Activated CD4-positive, CD25-positive, alpha-beta regulatory T cell treated with anti-CD3 and anti-CD28 coated beads, Interleukin-2, amount 50 U/mL, for 16 hours (primary cell): ENCODE data around the gene PRELID2.
"Not testable (repeated sequence)": the region's sequence is repeated elsewhere in the genome, so short reads cannot be mapped to it uniquely, and the experiment has no call there.

Experiments used
- DNase-seq: peaks from one replicate; pipeline ENCODE4 v3.0.0-alpha.2; 2020; ENCODE audit warnings: low read depth, low spot score

Gene PRELID2

DNA sequence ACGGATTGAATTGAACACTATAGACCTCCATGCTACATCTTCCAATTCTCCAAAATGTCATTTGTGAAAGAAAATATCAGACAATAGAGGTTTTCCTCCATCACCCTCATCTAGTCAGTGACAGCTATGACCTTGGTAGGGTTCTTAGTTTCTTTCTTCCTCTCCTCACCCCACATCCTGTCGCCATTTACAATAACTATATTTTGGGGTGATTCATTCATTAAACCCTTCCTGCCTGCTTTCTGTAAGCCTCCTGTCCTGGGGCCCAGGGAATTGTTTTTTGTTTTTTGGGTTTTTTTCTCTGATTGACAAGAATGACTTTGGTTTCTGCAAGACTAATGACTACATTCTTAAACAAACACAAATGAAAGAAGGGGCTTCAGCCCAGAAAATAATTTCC is 82.6 kb downstream of the PRELID2 start:
- no peak for DNase-seq

- DNase-seq: no peak
Measured at GRCh38 chr5:145750199-145750598, 84.9 kb downstream of the PRELID2 start.

DNA sequence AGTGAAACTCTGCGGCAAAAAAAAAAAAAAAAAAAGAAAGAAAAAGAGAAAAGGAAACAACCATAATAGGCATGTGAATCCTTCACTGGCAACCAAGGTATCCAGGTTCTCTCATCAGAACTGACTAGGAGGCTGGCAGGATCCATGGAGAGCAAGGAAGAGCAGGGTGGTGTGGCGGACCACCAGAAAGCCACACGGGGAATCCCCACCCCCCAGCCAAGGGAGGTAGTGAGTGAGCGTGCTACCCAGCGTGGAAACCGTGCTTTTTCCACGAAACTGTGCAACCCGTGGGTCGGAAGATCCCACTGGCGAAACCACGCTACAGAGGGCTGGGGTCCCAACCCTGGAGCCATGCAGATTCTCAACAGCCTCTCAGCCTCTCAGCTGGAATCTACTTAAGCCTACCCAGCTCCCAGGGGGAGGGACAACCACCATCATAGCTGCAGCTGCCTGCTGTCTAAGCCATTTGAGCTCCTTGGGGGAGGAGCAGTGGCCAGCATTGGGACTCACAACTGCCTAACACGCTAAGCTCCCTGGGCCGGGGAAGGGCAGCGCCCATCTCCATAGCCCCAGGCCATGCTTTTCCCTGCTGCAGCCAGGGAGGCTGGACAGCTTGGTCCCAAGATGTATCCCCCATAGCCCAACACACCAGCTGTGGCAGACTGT is 91.6 kb downstream of the PRELID2 start:
- DNase-seq: no peak

DNA sequence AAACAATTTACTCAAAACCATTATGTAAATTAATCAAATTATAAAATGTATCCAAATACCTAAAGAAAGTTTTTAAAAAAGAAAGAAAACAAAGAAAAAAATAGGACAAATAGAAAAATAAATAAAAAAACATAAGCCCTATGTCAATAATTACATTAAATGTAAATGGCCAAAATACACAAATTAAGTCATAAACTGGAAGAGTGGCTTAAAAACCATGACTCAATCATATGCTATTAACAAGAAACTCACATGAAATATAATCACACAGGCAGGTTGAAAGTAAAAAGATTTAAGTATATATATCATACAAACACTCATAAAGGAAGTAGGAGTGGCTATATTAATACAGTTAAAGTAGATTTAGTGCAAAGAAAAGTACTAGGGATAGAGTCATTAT is 95.3 kb downstream of the PRELID2 start:
- DNase-seq: no peak

- DNase-seq: no peak
Measured at GRCh38 chr5:145738227-145738626, 96.9 kb downstream of the PRELID2 start.

DNA sequence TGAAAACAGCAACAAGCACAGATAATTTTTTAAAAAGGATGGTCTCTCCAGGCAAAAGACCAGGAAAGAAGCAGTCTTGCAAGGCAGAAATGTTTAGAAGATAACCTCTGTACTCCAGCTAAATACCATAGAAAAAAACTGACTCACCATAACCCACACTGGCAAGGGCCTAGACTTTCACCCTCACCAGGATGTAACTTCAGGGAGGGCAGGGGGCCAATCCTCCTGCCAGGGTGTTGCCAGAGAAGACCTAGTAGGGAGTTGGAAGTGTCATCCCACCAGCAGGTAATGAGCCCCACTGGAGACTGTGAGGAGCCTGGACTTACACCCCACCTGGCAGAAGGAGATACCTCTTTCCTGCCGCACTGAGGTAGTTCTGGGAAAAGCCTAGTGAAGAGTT is 97.6 kb downstream of the PRELID2 start:
- DNase-seq: no peak

GRCh38 chr5:145729956-145730355 is 105.2 kb downstream of the PRELID2 start:
- DNase-seq: not testable (repeated sequence)

DNA sequence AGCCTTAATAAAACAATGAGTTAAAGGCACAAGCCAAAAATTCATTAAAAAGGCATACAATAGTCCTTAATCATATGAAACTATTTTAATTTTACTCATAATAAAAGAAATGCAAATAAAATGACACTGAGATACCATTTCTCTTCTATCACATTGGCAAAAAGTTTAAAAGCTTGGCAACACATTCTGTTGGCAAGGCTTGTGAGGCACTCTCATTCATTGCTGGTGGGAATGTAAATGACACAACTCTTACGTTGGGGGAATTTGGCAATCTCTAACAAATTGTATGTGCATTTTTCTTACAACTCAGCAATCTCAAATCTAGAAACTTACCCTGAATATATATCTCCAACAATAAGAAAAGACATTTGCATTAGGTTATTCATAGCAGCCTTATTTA is 111.6 kb downstream of the PRELID2 start:
- DNase-seq: no peak

DNA sequence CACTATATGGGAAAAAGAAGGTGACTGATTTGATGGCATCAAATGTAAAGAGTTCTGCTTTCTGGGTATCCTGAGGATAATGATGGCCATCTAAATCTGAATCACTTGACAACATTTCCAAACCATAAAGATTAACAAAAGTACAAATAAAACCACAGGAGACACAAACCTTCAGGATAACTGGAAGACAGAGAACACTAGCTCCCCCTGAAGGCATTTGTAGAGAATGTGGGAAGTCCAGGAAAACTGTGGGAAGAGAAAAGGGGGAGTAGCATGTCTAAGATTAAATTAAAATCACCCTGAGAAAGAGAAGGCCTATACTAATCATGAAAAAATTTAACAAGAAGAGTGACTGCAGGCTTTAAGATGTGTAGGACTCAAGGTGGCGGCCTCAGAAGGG is 116.2 kb downstream of the PRELID2 start:
- DNase-seq: no peak

- DNase-seq: no peak
Measured at GRCh38 chr5:145715412-145715811, 119.7 kb downstream of the PRELID2 start.

GRCh38 chr5:145712245-145712644 is 122.9 kb downstream of the PRELID2 start:
- DNase-seq: no peak

DNA sequence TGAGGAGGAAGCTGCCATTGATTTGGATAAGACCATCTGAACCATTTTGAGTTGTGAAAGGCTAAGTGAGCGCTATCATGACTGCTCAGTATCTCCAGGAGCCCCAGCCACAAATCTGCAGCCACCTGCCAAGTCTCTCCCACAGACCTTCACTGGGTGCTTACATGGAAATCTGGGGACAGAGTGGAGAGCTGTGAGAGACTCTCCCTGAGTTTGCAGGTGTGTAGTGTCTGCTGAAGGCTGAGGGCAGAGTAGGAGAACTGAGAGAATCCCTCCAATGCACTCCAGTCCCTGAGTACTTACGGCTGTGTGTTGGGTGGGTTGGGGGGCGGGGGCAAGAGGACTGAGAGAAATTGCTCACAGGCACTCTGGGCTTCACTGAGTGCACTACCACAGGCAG is 123.7 kb downstream of the PRELID2 start:
- DNase-seq: no peak
